Ishikawa (cell line): Measurements from ENCODE around the gene IL1B.

Source experiments
- CEBPB ChIP-seq: IDR thresholded peaks from 2 replicates; pipeline ENCODE4 v1.6.1; 2012
- CREB1 ChIP-seq: IDR thresholded peaks from 2 replicates; pipeline ENCODE4 v1.6.1; 2012; ENCODE audit warnings: low read depth
- EGR1 ChIP-seq: IDR thresholded peaks from 2 replicates; pipeline ENCODE4 v1.6.1; 2012
- EP300 ChIP-seq: IDR thresholded peaks from 2 replicates; pipeline ENCODE4 v1.6.1; 2012; ENCODE audit warnings: borderline replicate concordance
- FOXM1 ChIP-seq: IDR thresholded peaks from 2 replicates; pipeline ENCODE4 v1.6.1; 2012; ENCODE audit warnings: low read depth, borderline replicate concordance
- NFIC ChIP-seq: IDR thresholded peaks from 2 replicates; pipeline ENCODE4 v1.6.1; 2012
- RAD21 ChIP-seq: IDR thresholded peaks from 2 replicates; pipeline ENCODE4 v1.6.1; 2012; ENCODE audit warnings: low read depth
- TAF1 ChIP-seq: IDR thresholded peaks from 2 replicates; pipeline ENCODE4 v1.6.1; 2012; ENCODE audit warnings: low read depth, mild to moderate bottlenecking
- TCF12 ChIP-seq: IDR thresholded peaks from 2 replicates; pipeline ENCODE4 v1.6.1; 2012; ENCODE audit warnings: low read depth
- TEAD4 ChIP-seq: IDR thresholded peaks from 2 replicates; pipeline ENCODE4 v1.6.1; 2012
- USF1 ChIP-seq: IDR thresholded peaks from 2 replicates; pipeline ENCODE4 v1.6.1; 2012
- YY1 ChIP-seq: IDR thresholded peaks from 2 replicates; pipeline ENCODE4 v1.6.1; 2012; ENCODE audit warnings: low read depth
- ZBTB7A ChIP-seq: IDR thresholded peaks from 2 replicates; pipeline ENCODE4 v1.6.1; 2012; ENCODE audit warnings: low read depth
- TF ChIP-seq, protein P1 (sequence below): IDR thresholded peaks from 2 replicates; pipeline ENCODE4 v1.6.1; 2012; ENCODE audit warnings: low read depth, mild to moderate bottlenecking
- TF ChIP-seq, protein P2 (sequence below): IDR thresholded peaks from 2 replicates; pipeline ENCODE4 v1.6.1; 2012

The IL1B gene

DNA sequence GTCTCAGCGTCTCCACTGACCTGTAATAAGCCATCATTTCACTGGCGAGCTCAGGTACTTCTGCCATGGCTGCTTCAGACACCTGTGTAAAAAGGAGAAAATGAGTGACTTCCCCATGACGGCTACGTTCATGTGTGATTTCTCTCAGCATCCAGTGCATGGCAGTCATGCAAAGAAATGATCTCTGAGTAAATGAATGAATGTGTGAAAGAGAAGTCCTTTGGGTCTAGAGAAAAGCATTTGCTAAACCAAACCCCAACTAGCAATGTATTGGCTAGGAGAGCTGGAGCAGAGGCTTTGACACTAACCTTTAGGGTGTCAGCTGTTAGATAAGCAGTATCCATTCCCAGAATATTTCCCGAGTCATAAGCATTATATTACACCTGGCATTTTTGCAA is 417 bp downstream of the IL1B start:
- TF ChIP-seq, protein P1, sequence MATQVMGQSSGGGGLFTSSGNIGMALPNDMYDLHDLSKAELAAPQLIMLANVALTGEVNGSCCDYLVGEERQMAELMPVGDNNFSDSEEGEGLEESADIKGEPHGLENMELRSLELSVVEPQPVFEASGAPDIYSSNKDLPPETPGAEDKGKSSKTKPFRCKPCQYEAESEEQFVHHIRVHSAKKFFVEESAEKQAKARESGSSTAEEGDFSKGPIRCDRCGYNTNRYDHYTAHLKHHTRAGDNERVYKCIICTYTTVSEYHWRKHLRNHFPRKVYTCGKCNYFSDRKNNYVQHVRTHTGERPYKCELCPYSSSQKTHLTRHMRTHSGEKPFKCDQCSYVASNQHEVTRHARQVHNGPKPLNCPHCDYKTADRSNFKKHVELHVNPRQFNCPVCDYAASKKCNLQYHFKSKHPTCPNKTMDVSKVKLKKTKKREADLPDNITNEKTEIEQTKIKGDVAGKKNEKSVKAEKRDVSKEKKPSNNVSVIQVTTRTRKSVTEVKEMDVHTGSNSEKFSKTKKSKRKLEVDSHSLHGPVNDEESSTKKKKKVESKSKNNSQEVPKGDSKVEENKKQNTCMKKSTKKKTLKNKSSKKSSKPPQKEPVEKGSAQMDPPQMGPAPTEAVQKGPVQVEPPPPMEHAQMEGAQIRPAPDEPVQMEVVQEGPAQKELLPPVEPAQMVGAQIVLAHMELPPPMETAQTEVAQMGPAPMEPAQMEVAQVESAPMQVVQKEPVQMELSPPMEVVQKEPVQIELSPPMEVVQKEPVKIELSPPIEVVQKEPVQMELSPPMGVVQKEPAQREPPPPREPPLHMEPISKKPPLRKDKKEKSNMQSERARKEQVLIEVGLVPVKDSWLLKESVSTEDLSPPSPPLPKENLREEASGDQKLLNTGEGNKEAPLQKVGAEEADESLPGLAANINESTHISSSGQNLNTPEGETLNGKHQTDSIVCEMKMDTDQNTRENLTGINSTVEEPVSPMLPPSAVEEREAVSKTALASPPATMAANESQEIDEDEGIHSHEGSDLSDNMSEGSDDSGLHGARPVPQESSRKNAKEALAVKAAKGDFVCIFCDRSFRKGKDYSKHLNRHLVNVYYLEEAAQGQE, result no peak
- TF ChIP-seq CEBPB, result no peak
- no peak for TF ChIP-seq FOXM1
- no peak for TF ChIP-seq CREB1
- TF ChIP-seq USF1, result no peak
- TF ChIP-seq EGR1, result no peak
- TF ChIP-seq EP300, result no peak
- TF ChIP-seq NFIC, result no peak
- no peak for TF ChIP-seq YY1
- TF ChIP-seq TCF12, result no peak
- TF ChIP-seq, protein P2, sequence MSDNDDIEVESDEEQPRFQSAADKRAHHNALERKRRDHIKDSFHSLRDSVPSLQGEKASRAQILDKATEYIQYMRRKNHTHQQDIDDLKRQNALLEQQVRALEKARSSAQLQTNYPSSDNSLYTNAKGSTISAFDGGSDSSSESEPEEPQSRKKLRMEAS, result no peak
- TF ChIP-seq TEAD4, result no peak
- no peak for TF ChIP-seq RAD21
- no peak for TF ChIP-seq ZBTB7A
- TF ChIP-seq TAF1, result no peak

DNA sequence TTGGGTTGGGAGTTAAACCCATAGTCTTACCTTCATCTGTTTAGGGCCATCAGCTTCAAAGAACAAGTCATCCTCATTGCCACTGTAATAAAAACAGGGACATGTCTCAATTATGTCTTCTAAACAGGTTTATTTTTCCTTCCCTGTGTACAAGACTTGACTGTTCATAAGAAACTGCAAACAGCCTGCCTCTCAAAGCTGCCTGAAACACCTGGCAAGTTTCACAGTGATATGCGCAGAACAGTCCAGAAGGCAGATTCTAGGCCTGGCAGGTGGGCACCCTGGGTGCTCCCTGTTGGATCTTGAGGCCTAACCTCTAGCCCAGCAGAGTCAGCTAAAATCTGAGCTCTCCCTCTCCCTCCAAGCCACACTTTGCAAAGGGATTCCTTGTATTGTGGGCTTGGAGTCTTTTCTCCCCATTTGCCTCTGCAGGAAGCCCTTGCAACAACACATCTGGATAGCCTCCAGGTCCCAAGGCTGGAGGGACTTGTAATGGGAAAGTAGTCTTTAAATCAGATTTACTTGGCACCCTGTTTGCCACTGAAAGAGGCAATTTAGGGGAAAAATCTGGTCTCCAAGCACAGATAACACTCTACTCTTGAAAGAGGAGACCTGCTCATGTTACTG is 930 bp downstream of the IL1B start:
- TF ChIP-seq YY1 (no peak), NFIC (no peak), TEAD4 (no peak), CEBPB (no peak), TCF12 (no peak), RAD21 (no peak), USF1 (no peak), EP300 (no peak), EGR1 (no peak), CREB1 (no peak), TAF1 (no peak), FOXM1 (no peak), ZBTB7A (no peak)
- TF ChIP-seq, protein P2, result no peak
- TF ChIP-seq, protein P1, result no peak

GRCh38 chr2:112835061-112835501 is 1.5 kb downstream of the IL1B start:
- TF ChIP-seq TEAD4, result no peak

- TF ChIP-seq NFIC, result peak; percentile 51
- no peak for TF ChIP-seq EGR1
These were observed 2.1 kb downstream of the IL1B start for GRCh38 chr2:112834396-112835037.

- no peak for TF ChIP-seq CREB1
- no peak for TF ChIP-seq TAF1
- TF ChIP-seq CEBPB, result no peak
- no peak for TF ChIP-seq ZBTB7A
- TF ChIP-seq YY1, result no peak
- no peak for TF ChIP-seq USF1
- no peak for TF ChIP-seq TCF12
- TF ChIP-seq TEAD4, result no peak
- no peak for TF ChIP-seq RAD21
- TF ChIP-seq EGR1, result no peak
- no peak for TF ChIP-seq NFIC
- no peak for TF ChIP-seq FOXM1
- no peak for TF ChIP-seq EP300
- TF ChIP-seq, protein P2, result no peak
- TF ChIP-seq, protein P1, result no peak
These were observed 2.6 kb downstream of the IL1B start for GRCh38 chr2:112833976-112834375.
